ENCODE data around the gene DNAJB4.
"Not testable (repeated sequence)": the region's sequence is repeated elsewhere in the genome, so short reads cannot be mapped to it uniquely, and the experiment has no call there.

The DNAJB4 gene

GRCh38 chr1:78040484-78041089 lies 35.8 kb downstream of the DNAJB4 start:
- no peak for DNase-seq

DNA sequence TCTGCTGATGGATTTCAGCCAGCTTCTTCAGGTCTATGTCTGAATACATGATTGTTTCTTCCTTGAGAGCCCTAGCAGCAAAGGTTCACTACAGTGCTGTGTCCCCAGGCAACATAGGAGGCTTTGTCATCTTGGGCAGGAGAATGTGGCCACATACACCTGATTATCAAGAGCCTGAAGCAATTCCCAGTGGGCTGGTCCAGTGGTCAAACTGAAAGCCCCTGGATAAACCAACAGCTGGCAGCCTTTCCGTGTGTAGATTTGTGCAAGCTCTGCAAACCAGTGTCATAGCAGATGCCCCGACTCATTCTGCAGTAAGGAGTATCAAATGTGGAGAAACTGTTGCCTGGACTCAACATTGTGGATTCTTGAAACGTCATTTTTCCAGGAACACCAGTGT lies 38.7 kb downstream of the DNAJB4 start:
- DNase-seq = no peak

DNA sequence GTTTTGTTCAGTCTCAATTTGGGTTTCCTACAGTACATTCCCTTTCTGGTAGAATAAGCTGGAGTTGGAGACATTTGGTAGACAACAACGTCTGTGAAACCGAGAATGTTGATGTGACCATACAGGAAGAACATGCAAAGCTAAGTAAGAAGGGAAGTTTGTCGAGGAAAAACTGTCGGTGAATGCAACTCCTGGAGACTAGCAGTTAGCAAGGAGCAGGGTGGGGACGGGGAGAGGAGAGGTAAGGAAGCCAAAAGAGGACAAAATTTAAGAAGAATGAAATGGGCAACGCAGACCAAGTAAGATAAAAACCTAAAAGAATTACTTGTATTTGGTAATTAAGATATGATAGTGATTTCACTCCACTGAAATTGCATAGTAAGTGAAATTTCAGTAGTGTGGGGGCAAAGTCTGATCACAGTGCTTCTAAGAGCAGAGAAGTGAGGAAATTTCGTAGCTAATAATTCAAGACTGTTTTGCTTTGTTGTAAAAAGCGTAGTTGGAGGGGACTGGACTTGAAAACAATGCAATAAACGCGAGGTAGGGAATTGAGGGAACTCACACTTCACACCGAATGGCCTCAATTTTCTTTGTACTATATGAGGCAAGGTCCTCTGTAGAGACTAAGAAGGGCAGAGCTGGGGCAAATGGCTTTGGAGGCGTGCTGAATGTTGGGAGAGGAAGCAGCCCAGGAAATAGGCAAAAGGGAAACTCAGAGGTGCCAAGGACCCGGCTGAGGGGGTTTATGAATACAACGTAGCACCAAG lies 40.2 kb downstream of the DNAJB4 start:
- no peak for DNase-seq

DNA sequence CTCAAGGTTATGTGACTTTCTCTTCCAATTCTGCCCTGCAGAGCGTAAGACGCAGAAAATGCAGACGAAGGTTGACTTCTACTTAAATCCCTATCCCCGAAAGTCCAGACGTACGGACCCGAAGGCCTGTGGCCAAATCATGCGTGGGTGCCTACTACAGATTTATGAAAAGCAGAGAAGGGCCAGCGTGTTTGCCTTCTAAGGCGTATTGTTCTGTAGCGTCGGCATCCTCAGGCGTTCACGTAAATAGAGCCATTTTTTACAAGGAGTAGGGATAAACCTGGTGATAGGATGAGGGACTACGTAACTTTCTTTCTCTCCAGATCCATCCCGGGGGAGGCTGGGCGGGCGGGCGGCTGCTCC lies 40.8 kb downstream of the DNAJB4 start:
- no peak for DNase-seq

DNA sequence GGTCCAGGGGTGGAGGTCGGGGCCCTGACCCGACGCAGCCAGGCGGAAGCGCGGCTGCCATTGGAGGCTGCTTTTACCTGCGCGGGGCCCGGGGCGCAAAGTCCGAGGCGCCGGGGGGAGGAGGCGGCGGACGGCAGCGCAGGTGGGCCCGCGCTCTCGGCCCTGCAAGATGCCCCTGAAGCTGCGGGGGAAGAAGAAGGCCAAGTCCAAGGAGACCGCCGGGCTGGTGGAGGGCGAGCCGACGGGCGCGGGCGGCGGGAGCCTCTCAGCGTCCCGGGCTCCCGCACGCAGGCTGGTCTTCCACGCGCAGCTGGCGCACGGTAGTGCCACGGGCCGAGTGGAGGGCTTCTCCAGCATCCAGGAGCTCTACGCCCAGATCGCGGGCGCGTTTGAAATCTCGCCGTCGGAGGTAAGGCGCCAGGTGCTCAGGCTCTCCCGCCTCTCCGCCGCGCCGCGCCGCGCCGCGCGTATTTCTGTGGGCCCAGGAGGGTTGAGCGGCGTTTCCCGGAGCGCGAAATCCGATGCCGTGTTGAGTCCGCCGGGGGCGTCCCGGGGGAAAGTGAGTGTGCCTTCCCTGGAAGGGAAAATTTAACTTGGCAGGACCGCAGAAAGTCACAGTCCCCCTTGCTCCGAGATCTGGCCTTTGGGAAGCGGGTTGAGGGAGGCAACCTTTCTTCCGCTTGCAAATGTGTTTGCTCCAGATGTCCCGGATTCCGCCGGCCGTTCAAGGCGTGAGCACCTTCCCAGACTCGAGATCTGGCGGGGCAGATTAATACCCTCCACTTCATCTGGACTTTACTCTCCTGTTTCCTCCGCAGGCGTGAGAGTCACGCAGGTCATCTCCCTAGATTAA lies 41.4 kb downstream of the DNAJB4 start, which contains the start of gene GIPC2:
GIPC2 (plus strand) TSS at position 41 of the 853 bp plus-strand sequence; CDS start at position 170, 129 bp downstream.
- no peak for DNase-seq

DNA sequence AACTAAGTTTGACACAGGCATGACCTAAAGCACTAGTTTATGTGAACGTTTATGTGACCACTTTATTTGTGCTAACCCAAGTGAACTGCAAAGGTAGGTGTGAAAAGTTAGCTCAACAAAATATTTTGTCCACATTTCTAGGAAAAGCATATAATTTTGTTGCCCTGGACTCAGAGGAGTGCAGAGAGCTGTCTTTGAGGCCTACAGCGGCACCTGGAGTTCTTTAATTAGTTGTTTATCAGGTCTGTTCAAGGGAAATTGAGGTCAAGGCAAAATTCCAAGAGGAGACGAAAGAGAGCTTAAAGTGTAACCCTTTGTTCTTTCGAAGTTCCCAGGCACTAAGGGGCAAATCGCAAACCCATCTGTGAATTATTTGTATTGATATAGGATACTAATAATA lies 42.4 kb downstream of the DNAJB4 start:
- no peak for DNase-seq

- DNase-seq = no peak
These were observed 42.9 kb downstream of the DNAJB4 start for GRCh38 chr1:78047631-78048030.

- DNase-seq = no peak
These were observed 43.7 kb downstream of the DNAJB4 start for GRCh38 chr1:78048446-78048845.

- no peak for DNase-seq
These were observed 44.7 kb downstream of the DNAJB4 start for GRCh38 chr1:78049396-78049795.

DNA sequence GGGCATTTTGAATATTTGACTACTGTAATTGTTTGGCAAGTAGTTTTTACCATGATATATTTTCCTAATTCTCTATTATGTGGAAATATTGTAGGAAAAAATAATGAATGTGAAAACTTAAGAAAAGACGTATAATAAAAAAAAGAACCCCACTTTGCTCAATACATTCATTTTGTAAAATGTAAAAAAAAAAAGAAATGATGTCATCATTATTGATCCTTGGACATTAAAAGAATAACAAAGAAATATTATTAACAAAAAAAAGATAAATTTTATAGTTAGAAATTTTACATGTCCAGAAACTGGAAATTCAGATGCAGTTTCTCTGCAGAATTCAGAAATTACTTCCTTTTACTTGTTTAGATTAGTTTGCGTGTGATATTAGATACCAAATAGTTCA lies 46.3 kb downstream of the DNAJB4 start:
- DNase-seq = no peak

- no peak for DNase-seq
These were observed 48.1 kb downstream of the DNAJB4 start for GRCh38 chr1:78052685-78053405.

- no peak for DNase-seq
These were observed 48.8 kb downstream of the DNAJB4 start for GRCh38 chr1:78053498-78053897.

GRCh38 chr1:78054559-78054958 lies 49.8 kb downstream of the DNAJB4 start:
- DNase-seq = no peak

GRCh38 chr1:78054972-78055371 lies 50.2 kb downstream of the DNAJB4 start:
- DNase-seq = no peak

GRCh38 chr1:78055565-78056132 lies 50.9 kb downstream of the DNAJB4 start:
- DNase-seq = no peak

- no peak for DNase-seq
These were observed 53.9 kb downstream of the DNAJB4 start for GRCh38 chr1:78058670-78059069.

DNA sequence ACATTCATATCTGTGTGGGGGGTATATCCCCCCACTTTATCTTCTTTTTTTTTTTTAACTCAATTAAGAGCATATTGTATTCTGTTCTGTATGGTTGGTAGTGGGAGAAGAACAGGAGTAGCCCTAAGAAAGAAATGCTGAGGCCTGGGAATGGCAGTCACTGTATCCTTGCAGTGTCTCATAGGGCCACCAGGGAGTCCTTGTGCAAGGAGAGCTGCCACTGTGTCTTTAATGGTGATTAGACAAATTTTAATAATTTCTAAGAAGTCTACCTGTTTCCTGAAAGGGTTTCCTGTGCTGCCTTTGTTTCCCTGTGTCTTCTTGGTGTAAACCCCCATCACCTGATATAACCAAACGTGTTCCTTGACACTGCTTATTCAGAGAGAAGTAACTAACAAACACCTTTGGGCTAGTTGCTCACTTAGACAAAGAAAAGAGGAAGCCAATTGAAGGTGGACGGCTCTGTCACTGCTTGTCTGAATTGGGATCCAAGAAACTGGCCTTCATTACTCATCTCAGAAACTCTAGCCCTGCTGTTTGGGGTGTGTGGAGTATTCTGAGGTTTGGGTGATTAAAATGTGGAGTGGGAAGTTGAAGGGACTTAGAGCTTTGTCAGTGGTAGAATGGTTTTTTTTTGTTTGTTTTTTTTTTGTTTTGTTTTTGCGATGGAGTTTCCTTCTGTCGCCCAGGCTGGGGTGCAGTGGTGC lies 56.3 kb downstream of the DNAJB4 start:
- no peak for DNase-seq

GRCh38 chr1:78061825-78062523 lies 57.2 kb downstream of the DNAJB4 start:
- no peak for DNase-seq

DNA sequence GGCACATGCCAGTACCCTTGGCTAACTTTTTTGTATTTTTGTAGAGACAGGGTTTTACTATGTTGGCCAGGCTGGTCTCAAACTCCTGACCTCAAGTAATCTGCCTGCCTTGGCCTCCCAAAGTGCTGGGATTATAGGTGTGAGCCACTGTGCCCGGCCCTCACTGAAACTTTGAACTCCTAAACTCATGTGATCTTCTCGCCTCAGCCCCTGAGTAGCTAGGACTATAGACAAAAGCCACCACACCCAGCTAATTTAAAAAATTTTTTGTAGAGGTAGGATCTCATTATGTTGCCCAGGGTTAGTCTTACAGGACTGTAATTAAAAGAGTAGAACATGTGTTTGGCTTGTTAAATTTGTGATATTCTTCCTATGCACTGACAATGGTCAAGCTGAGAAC lies 60.1 kb downstream of the DNAJB4 start:
- not testable (repeated sequence) for DNase-seq

All from DMS153 (cell line).